Sigmoid colon (tissue), 3 donors: ENCODE results near the gene RCN2.

Experiments used
- CTCF ChIP-seq, 4 experiments: fragments of 450-650 bp in 3 of 4; fragments of 200-600 bp in 1 of 4; IDR thresholded peaks; one replicate each; pipeline ENCODE4 v1.5.1; 2016 to 2019; ENCODE audit warnings: antibody characterized with exemption in 4 of 4, mild to moderate bottlenecking in 3 of 4, moderate library complexity in 2 of 4
- POLR2A ChIP-seq, 2 donors: fragments of 450-650 bp; IDR thresholded peaks; one replicate each; pipeline ENCODE4 v1.6.1; 2016; ENCODE audit warnings: antibody characterized with exemption in 2 of 2, mild to moderate bottlenecking in 2 of 2, moderate library complexity in 2 of 2

GRCh38 chr15:76998663-76999285 lies 67.2 kb downstream of the RCN2 start:
- no peak for TF ChIP-seq CTCF (IDR thresholded peaks at IDR 0.05)
- TF ChIP-seq POLR2A (IDR thresholded peaks at IDR 0.05), result no peak
